CD4-positive, alpha-beta T cell treated with Interleukin-15 for 4 hours (primary cell): ENCODE measurements around the gene BMAL1.

Experiments
- DNase-seq: peaks from one replicate; pipeline ENCODE4 v3.0.0-alpha.2; 2020; ENCODE audit warnings: low spot score

The BMAL1 gene

DNA sequence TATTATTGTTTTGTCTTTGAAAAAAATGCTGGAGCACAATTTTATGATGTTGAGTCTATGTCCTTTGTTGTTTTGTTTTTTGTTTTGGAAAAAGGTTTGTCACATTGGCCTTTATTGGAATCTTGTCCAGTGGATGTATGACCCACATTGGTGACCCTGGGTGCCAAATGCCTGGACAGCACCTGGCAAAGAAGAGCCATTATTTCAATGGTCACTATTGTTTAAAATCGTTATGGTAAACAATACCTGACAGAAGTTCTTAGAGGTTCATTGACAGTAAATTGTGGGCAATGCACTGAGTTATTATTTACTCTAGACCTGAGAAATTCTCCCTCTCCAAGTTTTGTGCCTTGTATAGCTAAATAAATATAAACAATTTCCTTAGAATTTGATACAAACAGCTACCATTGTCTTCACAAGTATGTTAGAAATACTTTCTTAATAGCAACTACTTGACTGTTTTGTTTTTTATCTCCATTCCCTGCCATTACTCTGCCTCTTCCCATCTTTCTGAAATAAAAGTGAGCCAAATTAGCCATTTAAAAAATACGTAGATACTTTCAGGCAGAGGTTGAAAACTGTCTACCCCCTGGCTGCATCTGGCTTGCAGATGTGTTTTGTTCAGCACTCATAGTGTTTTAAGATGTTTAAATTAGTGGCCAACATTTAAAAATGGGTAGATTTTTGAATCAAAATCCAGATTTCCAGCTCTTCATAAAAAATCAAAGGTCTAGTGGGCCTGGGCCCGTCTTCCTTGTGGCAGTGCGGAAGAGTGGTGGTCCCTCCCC lies 39.9 kb downstream of the BMAL1 start:
- DNase-seq: no peak

DNA sequence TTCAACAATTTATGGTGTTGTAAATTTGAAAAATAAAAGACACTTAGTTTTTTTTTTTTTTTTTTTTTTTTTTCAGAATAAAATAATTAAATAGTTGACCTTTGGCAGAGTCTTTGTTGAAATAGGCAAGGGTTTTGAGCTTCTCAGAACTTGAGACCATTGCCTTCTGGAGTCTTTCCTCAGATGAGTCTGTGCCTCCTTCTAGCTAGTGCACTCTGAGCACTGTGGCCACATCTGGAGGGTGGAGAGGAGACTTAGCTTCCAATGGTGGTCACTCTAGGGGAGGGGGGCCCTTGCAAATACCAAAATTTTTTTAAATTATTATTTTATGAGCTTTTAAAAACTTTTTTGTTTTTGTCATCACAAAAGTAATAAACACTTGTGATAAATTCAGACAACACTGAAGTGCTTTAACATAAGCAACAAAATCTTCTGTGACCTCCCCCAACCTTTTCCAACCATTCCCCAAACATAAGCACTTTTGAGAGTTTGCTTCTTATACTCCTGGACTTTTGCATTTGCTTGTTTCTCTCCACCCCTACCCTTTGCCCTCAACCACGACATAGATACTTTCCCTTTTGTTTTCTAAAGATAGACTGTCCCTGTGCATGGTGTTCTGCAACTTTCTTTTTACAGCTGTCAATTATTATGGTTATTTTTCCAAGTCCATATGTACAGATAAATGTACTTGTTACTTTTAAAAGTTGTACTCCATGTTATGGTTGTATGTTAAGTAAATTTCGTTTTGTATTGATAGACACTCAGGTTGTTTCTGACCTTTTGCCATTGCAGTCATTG lies 41.1 kb downstream of the BMAL1 start:
- DNase-seq: no peak

DNA sequence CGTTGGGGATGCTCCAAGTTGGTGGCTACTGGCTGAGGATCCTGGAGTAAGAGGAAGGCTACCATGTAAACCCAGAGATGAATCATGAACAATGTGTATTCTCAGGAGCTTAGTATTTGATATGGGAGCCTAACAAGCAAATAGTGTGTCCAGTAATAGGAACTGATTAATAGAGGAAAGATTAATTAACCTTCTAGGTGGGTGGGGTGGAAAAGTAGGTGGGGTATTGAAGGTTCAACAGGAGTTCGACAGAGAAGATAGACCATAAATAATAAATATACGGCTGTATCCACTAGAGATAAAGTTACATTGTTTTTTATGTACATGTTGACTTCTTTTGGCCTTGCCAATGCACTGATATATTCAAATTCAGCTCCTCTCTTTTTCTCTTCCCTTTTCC lies 43.1 kb downstream of the BMAL1 start:
- DNase-seq: no peak

DNA sequence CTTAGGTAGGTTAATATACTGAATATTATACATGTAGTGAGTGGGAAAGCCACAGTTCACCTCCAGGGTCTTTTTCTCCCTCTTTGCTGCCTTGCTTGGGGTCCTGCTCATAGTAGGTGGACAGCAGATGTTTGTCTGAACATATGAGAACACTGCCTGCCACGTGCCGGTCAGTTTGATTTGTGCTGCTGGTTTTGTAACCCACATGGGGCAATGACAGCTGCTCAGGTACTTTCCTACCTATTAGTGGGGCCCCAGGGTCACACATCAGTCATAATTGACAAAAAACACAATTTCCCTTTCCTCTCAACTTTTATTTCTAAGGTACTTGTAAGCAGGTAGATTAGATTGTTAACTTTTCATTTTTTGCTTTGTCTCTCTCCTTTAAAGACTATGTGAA lies 43.8 kb downstream of the BMAL1 start:
- no peak for DNase-seq

DNA sequence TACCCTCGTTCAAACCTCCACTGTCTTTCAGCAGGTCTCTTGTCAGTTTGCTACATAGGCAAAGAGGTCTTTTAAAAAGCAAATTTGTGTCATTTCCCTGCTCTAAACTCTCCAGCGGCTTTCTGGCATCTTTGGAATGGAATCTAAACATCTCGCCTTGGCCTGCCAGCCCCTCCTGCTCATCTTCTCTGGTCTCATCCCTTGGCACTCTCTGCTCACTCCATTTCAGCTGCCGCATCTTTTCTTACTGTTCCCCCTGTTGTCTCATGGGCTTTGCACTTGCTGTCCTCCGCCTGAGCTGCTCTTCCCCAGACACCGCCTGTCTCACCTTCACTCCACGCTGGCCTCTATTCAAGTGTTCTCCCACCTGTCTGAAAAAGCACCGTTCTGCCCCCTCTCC lies 46.6 kb downstream of the BMAL1 start:
- no peak for DNase-seq

DNA sequence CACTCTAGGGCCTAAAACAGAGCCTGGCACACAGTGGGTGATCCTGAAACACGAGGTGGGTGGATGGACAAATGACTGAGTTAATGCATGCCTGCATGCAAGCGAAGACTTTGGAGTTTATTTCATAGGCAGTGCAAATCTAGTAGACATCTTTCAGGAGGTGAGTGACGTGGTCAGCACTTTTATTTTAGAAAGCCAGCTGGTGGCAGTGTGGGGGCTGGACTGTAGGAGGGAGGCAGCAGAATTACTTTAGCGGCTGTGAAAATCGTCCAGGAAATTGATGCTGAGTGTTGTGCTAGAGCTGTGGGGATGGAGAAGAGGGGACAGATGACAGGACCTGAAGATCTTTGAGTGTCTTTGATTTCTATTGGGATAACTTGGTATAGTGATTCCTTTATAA lies 47.1 kb downstream of the BMAL1 start:
- no peak for DNase-seq

DNA sequence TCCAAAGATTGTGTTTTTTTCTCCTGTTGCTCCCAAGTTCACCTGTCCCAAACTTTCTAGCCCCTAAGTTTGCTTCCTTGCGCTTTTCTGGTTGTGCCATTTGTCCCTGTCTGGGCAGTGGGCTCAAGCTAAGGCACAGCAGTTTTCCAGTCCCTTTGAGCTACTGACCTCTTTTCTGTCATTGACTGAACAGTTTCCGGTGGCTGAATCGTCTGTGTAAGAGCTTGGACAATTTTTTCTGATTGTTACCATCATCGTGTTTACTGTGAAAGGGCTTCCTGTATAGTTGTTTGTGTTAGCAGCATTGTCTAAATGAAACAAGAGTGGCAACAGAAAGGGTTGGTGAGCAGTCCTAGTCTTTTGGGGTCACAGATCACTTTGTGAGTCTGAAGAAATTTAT lies 49.8 kb downstream of the BMAL1 start:
- no peak for DNase-seq

DNA sequence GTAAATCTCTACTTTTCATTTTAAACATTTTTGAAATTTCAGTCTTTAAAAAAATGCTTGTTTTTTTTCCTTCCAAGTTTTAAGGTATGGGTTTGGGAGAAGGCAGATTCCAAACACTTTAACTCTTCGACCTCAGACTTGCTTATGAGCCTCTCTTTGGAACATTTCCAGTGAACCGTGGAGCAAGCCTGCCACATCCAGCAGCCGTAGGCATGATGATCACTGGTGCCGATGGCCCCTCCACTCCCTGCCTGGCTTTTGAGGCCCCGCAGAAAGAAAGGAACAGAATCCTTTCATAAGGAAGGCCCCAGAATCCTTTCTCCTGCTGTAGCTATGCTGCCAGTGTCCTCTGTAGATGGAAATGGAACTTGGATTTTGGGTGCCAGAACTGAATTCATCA lies 50.7 kb downstream of the BMAL1 start:
- no peak for DNase-seq

DNA sequence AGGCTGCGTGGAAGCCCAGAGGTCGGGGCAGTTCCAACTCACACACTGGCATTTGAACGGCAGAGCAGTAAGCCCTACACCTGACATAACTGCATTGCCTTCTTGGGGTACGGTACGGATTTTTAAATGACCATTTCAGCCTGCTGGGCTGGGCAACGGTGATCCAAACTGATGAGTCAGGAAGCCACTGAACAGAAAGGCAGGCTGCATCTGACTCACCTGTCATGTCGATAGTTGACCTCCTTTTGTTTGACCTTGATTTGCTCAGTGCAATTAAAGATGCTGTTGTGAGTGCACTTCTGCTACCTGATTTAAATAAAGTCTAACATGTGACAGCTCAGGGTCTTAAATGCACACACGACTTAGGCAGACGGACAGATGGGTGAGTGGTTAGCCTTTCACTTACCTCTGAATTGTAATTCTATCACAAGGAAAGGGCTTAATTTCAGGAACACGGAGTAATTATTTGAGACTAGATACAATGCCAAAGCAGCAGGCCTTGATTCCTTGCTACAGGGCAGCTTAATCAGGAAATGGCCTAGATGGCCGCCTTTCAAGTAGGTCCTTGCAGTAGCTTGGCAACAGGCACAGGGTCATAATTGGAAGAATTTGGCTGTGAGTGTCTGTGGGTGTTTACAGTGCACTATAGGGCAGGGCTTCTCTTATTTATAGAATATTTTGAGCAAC lies 52.2 kb downstream of the BMAL1 start:
- DNase-seq: peak; percentile 13

DNA sequence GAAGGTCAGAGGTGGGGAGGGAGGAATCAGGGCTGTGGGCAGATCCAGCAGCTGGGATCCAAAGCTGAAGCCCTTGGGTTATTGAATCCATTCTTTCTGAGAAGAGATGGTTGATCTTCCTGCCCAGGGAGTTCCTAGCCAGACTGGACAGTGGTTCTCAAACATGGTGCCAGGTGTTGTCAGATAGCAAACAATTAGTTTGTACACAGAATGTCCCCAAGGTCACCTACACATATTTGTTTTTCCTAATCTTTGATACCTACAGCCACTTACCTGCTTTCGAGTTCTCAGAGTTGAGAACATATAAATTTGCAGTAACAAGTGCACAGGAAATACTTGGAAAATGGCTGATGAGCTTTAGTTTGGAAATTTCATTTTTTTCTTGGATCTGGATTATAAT lies 54.5 kb downstream of the BMAL1 start:
- DNase-seq: no peak

DNA sequence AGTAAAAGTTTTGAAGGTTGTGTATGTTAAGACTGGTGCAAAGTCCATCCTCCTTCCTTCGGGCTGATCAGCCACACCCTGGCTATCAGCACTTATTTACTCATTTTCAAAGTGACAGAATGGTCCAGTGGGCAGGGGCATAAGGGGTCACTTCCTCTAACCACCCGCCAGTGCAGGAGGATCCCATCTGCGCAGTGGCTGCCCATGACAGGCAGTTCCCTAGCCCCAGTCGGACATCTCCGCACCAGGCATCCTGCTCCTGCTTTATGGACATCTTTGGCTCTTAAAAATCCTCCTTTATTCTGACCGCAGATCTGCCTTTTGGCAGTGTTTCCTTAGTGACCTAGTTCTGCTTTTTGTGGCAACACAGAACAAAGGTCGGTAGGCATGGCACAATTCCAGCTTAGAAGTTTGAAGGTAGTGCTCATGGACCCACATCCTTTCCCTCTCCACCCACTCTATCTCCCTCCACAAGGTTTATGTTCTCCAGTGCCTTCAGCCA lies 55.9 kb downstream of the BMAL1 start:
- no peak for DNase-seq

DNA sequence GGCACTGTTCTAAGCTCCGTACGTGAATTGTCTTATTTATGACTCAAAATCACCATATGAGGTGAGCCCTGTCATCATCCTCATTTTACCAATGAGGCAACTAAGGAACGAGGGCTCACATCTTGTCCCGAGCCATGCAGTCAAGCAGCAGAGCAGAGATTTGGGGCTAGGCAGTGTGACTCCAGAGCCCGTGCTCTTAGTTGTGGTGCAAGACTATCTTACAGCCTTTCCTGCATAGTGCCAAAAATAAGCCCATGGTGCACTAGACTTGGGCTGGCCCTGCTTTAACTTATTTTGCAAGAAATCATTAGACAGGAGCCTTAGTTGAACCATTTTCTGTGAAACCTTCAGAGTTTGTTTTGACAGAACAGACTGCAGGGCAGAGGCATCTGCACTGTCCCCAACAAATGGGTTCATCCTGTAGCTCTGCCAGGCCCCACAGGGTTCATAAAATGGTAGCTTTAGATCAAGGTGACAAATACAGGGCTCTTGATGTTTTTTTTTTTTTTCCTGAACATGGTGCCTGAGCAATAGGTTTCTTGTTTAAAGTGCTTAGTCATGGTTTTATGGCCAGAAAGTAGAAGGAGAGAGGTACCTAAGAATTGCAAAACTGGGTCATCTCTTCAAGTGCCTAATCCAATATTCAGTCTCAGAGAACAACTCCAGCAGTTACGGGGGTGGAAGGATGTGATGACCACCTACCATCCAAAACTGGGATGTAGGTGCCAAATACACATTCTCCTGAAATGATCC lies 56.6 kb downstream of the BMAL1 start:
- DNase-seq: no peak

DNA sequence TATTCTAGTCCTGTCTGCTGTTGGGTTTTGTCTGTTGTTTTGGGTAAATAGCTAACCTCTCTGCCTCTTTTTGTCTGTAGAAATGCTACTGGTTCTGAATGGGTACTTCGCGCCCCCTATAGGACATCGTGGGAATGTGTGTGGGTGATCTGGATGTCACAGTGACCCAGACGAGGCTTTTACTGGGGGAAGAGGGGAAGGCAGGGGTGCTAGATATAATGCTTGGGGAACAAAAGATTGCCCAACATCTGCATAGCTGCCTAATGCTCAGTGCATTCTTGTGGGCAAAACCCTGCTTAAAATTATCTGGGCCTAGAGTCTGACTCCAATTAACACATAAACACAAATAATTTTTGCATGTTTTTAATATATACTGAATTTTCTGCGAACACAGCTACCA lies 57.7 kb downstream of the BMAL1 start:
- peak; percentile 79 for DNase-seq

DNA sequence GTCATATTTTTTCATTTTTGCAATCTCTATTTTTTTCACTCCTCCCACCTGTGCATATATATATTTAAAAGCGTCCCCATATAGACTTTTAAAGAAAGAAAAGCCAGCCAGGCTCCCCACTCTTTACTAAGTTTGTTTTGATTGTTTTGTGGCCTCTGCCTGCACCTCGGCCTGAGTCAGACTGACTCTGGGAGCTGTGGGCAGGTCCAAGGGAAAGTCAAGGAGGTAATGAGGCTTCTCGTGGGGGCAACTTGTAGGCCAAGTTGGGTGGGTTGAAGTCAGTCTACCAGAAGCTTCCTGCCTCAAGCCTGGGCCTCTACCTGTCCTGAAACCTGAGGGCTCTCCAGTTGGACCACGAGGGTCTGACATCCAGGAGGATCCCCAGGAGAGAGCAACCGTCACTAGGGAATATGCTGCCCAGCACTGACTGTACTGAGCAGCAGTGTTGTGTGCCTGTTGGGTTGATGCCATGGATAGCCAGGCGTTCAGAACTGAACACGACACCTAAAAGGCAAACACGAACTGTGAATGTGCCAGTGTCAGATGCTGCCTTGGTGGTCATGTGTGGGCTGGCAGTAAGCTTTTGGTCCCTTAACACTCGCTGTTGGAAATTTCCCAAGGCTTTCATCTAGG lies 58.8 kb downstream of the BMAL1 start:
- DNase-seq: no peak

DNA sequence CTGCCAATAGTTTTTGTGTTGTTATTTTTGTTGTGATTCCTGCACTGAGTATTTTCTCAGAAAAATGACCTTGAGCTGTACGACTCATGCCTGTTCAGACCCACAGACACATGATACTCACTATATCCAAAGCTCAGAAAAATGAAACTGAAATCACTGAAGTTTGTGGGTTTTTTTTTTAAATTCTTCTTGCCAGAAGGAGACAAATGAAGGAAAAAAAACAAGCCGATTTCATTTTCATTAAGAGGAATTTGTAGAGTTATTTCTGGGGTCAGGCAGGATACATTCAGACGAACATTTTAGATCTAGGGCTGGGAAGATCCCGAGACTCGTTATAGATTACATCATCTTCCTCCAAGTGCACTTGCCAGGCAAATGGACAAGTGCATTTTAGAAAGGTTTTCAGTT lies 60.4 kb downstream of the BMAL1 start:
- DNase-seq: peak; percentile 34

DNA sequence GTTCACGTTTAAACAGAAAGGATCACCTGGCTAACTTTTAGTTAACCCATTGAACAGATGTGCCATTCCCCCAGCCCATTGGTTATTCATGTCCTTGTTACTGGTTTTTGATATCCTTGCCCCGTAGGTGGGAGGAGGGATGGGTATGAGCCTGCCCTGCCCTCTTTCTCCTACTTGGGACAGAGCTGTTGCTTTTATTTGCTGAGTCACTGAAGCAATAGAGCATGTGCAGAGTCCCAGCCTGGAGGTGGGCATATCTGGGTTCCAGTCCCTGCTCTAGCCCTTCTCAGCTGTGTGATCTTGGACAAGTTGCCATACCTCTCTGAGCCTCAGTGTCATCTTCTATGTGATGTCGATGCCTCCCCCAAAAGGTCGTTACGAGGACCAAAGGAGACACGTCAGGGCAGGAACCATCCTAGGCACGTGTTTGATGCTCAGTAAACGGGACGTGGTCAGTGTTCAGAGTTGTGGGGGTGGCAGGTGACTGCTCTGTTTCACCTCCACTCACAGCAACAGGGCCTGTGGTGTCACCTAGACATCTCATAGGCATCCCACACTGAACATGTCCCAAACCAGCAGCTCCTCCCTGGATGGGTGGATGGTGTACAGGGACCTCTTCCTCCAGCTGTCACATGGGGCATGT lies 61.0 kb downstream of the BMAL1 start:
- peak; percentile 6 for DNase-seq

DNA sequence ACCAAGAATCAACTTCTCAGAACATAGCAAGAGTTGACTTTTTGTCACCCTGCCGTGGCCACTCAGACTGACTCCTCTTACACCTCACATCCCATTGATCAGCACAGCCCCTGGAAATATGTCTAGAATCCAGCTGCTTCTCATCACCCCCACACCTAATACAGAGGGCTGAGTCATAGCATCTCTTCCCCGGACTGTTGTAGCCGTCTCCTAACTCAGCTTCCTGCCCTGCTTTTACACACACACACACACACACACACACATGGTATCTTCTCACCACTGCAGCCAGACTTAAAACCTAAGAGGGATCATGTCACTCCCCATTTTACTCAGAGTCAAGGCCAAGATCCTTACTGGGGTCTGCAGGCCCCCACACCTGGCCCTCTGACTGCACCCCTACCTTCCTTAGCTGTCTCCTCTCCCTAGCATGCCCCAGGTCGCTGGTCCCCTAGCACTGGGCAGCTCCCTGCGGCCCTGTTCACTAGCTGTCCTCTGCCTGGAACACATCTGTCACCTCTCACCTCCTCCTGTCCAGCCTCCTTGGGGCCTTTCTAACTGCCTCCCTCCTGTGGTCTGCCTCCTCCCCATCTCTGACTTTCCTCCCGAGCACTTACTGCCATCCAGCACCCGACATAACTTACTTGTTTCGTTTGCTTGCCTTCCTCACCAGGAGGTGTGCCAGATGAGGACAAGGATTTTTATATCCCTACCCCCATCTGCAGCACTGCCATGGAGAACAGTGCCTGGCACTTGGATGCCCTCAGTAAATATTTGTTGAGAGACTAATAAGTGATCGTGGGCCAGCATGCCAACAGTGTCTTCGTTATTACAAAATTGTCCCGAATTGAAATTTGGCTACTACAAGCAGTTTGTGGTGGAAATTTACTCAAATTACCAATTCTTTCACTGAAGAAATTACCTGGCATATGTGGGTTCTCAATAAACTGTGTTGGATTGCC lies 61.9 kb downstream of the BMAL1 start:
- peak; percentile 63 for DNase-seq

DNA sequence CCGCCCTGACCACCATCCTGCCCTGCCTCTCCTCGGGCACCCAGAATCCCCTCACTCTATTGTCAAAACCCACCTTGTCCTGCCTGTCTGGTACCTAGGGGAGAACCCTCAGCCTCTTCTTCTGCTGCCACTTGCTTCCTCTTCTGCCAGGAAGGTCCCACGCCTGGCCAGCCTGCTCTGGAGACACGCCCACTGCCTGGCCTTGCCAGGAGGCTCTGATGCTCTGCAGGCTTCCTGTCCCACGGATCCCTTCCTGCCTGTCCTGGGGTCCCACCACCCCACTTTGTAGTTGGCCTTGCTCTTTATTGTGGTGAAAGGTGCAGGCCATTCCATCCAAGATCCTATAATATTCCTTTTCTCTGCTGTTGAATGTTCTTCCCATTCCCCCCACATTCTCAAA lies 63.4 kb downstream of the BMAL1 start:
- DNase-seq: no peak

DNA sequence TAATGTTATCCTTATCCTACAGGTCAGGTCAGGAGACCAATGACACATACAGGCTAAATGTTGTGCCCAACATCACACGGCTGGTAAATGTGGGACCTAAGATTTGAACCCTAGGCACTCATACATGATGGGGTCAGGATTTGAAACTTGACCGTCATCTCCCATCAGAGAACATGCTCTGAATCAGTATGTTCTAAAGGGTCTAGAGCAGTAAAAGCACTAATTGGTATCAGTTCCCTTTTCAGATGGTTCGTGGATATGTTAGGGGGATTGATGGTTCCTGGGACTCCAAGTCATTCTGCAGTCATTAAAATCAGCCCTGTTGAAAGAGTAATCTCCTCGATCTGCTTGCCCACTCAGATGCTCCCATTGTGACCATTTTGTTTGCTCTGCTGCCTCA lies 65.5 kb downstream of the BMAL1 start:
- DNase-seq: no peak
